Measurements from ENCODE around the gene HOXA3. TPM values are rescaled to one million over a fixed set of nuclear protein-coding genes. Genes with fewer than 3 reads are reported as not detected.

Gene HOXA3
- polyA plus RNA-seq, 1 of the 3 experiments (the other 2 are of a cell fraction) = 0.15 TPM

DNA sequence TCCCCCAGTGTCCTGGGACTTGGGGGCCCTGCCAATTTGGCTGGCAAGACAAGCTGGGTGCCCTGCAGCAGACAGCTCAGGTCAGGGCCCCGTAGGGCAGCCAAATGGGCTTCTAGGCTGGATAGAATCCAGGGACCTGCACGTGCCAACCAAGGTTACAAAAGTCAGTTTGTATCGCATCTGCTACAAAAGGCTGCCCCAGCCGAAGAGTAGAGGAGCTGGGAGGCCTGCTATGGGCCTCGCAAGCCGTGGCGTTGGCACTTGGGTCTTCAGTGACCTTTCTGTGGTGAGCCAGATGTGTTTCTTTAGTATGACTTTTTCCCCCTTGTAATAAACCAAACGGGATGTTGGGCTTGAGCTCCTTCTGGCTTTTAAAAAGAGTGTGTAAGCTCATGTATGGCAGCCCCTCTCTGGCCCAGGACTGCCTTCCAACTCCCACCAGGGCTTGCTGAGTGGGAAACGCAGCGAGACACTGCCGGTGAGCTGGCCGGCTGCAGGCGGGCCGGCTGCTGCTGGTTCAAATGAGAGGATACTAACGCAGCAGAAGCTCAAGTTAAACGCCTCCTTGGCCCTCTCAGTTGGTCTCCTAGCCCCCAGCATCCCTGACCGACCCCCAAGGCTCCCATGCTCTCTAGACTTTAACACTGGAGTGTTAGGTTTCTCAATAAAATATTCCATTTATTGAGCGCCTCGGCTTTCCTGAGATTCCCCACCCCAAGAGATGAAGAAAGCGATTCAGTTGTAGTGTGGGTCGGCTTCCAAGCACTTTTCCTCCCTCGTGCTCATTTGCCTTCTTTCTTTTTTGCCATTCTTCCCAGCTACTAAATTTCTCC lies 24.8 kb upstream of the HOXA3 start:
- Histone ChIP-seq H3F3A (replicated peaks; ENCODE audit: insufficient read depth) (no peaks in the 10 kb centered on the region), H3K9me2 (no peaks in the 10 kb centered on the region), H3K4me2 (no peak overlapping the region), H2AFZ (ENCODE audit: low read depth) (no peak overlapping the region), H3K36me3 (replicated peaks in 1 of 2; ENCODE audit: control insufficient read depth in 1 of 2, insufficient read depth in 2 of 2, low read length in 1 of 2) (no peaks in the 10 kb centered on the region), H3K27ac (ENCODE audit: low read depth in 2 of 2, low read length in 1 of 2) (no peak overlapping the region), H3K79me2 (ENCODE audit: insufficient read depth) (no peaks in the 10 kb centered on the region), H3K9me3 (no peaks in the 10 kb centered on the region), H3K27me3 (ENCODE audit: insufficient read depth) (peaks cover 97% of the 10 kb centered on the region), H3K9ac (no peak overlapping the region), H3K4me1 (ENCODE audit: control insufficient read depth in 1 of 2, insufficient read depth in 2 of 2, low read depth in 1 of 2, low read length in 1 of 2) (peaks cover 0 to 4% of the 10 kb centered on the region in 2 experiments; a peak in 1 of 4 replicates), H4K20me1 (ENCODE audit: insufficient read depth) (no peaks in the 10 kb centered on the region), H3K4me3 (ENCODE audit: low read depth in 2 of 2, low read length in 1 of 2) (no peak overlapping the region)
- ChIA-PET POLR2A (no interaction called here), CTCF (interaction anchor here (1.0 to 12.3 kb wide), 8 partner anchors 11 to 901 kb away, joined by 3 to 205 read pairs (median 14); partner anchors contain the start of genes HOXA11 and HOXA9)
- WGBS (ENCODE audit: low lambda C conversion rate) = 44% methylated on average over 22 of the region's 22 CpGs
- no peak for DNase-seq
- TF ChIP-seq NFIC (IDR thresholded peaks at IDR 0.05; ENCODE audit: borderline replicate concordance) = no peak
- no peak for TF ChIP-seq RXRA (IDR thresholded peaks at IDR 0.05; ENCODE audit: borderline replicate concordance, low read depth)
- no peak for TF ChIP-seq ELF1 (IDR thresholded peaks at IDR 0.05)
- no peak for TF ChIP-seq EP300 (IDR thresholded peaks at IDR 0.05; ENCODE audit: borderline replicate concordance in 1 of 2, low read depth in 1 of 2, low read length in 1 of 2)
- TF ChIP-seq RCOR1 (IDR thresholded peaks at IDR 0.05; ENCODE audit: low read length) = no peak
- TF ChIP-seq, protein P1, sequence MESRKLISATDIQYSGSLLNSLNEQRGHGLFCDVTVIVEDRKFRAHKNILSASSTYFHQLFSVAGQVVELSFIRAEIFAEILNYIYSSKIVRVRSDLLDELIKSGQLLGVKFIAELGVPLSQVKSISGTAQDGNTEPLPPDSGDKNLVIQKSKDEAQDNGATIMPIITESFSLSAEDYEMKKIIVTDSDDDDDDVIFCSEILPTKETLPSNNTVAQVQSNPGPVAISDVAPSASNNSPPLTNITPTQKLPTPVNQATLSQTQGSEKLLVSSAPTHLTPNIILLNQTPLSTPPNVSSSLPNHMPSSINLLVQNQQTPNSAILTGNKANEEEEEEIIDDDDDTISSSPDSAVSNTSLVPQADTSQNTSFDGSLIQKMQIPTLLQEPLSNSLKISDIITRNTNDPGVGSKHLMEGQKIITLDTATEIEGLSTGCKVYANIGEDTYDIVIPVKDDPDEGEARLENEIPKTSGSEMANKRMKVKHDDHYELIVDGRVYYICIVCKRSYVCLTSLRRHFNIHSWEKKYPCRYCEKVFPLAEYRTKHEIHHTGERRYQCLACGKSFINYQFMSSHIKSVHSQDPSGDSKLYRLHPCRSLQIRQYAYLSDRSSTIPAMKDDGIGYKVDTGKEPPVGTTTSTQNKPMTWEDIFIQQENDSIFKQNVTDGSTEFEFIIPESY (IDR thresholded peaks at IDR 0.05; ENCODE audit: borderline replicate concordance, low read depth) = no peak
- TF ChIP-seq TEAD4 (IDR thresholded peaks at IDR 0.05; ENCODE audit: borderline replicate concordance, insufficient read depth) = no peak
- TF ChIP-seq POLR2AphosphoS5 (IDR thresholded peaks at IDR 0.05; ENCODE audit: low read depth, low read length) = no peak
- TF ChIP-seq YY1 (IDR thresholded peaks at IDR 0.05; ENCODE audit: low read depth) = no peak
- TF ChIP-seq JUND (IDR thresholded peaks at IDR 0.05) = no peak

DNA sequence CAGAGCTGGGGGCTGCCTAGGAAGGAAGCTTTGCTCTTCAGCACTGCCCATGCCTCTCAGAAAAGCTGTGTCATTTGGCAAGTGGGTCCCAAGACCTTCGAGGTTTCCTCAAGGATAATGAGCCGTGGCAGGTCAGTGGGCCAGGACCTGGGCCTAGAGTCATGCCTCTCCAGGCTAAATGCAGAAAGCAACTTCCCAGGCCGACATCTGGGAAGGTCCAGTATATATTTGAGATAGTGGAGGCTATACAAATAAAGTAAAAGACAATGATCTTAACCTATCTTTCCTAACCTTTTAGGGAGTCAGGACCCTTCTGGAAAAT lies 24.1 kb upstream of the HOXA3 start:
- DNase-seq = no peak
- no peaks in the 10 kb centered on the region for H3F3A ChIP-seq (replicated peaks; ENCODE audit: insufficient read depth)
- TF ChIP-seq, protein P2, sequence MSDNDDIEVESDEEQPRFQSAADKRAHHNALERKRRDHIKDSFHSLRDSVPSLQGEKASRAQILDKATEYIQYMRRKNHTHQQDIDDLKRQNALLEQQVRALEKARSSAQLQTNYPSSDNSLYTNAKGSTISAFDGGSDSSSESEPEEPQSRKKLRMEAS (IDR thresholded peaks at IDR 0.05; ENCODE audit: low read depth) = no peak
- TF ChIP-seq SMC3 (IDR thresholded peaks at IDR 0.05; ENCODE audit: low read depth, low read length) = no peak
- TF ChIP-seq, protein P3, sequence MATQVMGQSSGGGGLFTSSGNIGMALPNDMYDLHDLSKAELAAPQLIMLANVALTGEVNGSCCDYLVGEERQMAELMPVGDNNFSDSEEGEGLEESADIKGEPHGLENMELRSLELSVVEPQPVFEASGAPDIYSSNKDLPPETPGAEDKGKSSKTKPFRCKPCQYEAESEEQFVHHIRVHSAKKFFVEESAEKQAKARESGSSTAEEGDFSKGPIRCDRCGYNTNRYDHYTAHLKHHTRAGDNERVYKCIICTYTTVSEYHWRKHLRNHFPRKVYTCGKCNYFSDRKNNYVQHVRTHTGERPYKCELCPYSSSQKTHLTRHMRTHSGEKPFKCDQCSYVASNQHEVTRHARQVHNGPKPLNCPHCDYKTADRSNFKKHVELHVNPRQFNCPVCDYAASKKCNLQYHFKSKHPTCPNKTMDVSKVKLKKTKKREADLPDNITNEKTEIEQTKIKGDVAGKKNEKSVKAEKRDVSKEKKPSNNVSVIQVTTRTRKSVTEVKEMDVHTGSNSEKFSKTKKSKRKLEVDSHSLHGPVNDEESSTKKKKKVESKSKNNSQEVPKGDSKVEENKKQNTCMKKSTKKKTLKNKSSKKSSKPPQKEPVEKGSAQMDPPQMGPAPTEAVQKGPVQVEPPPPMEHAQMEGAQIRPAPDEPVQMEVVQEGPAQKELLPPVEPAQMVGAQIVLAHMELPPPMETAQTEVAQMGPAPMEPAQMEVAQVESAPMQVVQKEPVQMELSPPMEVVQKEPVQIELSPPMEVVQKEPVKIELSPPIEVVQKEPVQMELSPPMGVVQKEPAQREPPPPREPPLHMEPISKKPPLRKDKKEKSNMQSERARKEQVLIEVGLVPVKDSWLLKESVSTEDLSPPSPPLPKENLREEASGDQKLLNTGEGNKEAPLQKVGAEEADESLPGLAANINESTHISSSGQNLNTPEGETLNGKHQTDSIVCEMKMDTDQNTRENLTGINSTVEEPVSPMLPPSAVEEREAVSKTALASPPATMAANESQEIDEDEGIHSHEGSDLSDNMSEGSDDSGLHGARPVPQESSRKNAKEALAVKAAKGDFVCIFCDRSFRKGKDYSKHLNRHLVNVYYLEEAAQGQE (IDR thresholded peaks at IDR 0.05; ENCODE audit: low read depth, low read length) = no peak
- no peak for TF ChIP-seq JUND (IDR thresholded peaks at IDR 0.05)
- no peak for TF ChIP-seq TCF12 (IDR thresholded peaks at IDR 0.05)
- TF ChIP-seq, protein P4, sequence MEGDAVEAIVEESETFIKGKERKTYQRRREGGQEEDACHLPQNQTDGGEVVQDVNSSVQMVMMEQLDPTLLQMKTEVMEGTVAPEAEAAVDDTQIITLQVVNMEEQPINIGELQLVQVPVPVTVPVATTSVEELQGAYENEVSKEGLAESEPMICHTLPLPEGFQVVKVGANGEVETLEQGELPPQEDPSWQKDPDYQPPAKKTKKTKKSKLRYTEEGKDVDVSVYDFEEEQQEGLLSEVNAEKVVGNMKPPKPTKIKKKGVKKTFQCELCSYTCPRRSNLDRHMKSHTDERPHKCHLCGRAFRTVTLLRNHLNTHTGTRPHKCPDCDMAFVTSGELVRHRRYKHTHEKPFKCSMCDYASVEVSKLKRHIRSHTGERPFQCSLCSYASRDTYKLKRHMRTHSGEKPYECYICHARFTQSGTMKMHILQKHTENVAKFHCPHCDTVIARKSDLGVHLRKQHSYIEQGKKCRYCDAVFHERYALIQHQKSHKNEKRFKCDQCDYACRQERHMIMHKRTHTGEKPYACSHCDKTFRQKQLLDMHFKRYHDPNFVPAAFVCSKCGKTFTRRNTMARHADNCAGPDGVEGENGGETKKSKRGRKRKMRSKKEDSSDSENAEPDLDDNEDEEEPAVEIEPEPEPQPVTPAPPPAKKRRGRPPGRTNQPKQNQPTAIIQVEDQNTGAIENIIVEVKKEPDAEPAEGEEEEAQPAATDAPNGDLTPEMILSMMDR (IDR thresholded peaks at IDR 0.05) = no peak
- no peak for TF ChIP-seq MXI1 (IDR thresholded peaks at IDR 0.05; ENCODE audit: low read depth, low read length)
- TF ChIP-seq EP300 (IDR thresholded peaks at IDR 0.05; ENCODE audit: borderline replicate concordance in 1 of 2, low read depth in 1 of 2, low read length in 1 of 2) = no peak
- TF ChIP-seq FOXM1 (IDR thresholded peaks at IDR 0.05; ENCODE audit: low read depth) = no peak
- no peak for TF ChIP-seq TAF1 (IDR thresholded peaks at IDR 0.05; ENCODE audit: borderline replicate concordance, low read depth, low read length)
- H3K4me1 ChIP-seq (ENCODE audit: control insufficient read depth in 1 of 2, insufficient read depth in 2 of 2, low read depth in 1 of 2, low read length in 1 of 2) = peaks cover 0 to 4% of the 10 kb centered on the region in 2 experiments; a peak in 1 of 4 replicates
- H4K20me1 ChIP-seq (ENCODE audit: insufficient read depth) = no peaks in the 10 kb centered on the region
- H2AFZ ChIP-seq (ENCODE audit: low read depth) = no peak overlapping the region
- H3K79me2 ChIP-seq (ENCODE audit: insufficient read depth) = no peaks in the 10 kb centered on the region
- no peaks in the 10 kb centered on the region for H3K36me3 ChIP-seq (replicated peaks in 1 of 2; ENCODE audit: control insufficient read depth in 1 of 2, insufficient read depth in 2 of 2, low read length in 1 of 2)
- peaks cover 98% of the 10 kb centered on the region for H3K27me3 ChIP-seq (ENCODE audit: insufficient read depth)
- no peak overlapping the region for H3K9ac ChIP-seq
- no peaks in the 10 kb centered on the region for H3K9me3 ChIP-seq
- no peak overlapping the region for H3K4me3 ChIP-seq (ENCODE audit: low read depth in 2 of 2, low read length in 1 of 2)
- H3K27ac ChIP-seq (ENCODE audit: low read depth in 2 of 2, low read length in 1 of 2) = no peak overlapping the region
- ChIA-PET CTCF (interaction anchor here (1.0 to 12.3 kb wide), 8 partner anchors 10 to 902 kb away, joined by 3 to 205 read pairs (median 4); partner anchors contain the start of genes HOXA11 and HOXA9), POLR2A (no interaction called here)
- H3K4me2 ChIP-seq = no peak overlapping the region
- 34% methylated on average over 3 of the region's 3 CpGs for WGBS (ENCODE audit: low lambda C conversion rate)
- H3K9me2 ChIP-seq = no peaks in the 10 kb centered on the region
